ACC112 (cell line): Measurements from ENCODE around the gene AGMO.

Experiments used
- H2AFZ ChIP-seq: fragments of 200-600 bp; sonication (generic); one replicate; pipeline ENCODE4 v1.6.0; 2017; ENCODE audit warnings: antibody characterized with exemption, low read length; ENCODE audit not compliant: unreplicated experiment
- H3K27ac ChIP-seq: fragments of 200-600 bp; sonication (generic); 2 replicates; pipeline ENCODE4 v1.5.1; 2014; ENCODE audit warnings: low read depth, mild to moderate bottlenecking, antibody characterized with exemption, low read length, moderate library complexity
- H3K27me3 ChIP-seq: fragments of 200-600 bp; sonication (generic); 2 replicates; pipeline ENCODE4 v1.6.1; 2014; ENCODE audit warnings: mild to moderate bottlenecking, antibody characterized with exemption, low read length, moderate library complexity, mixed read lengths; ENCODE audit not compliant: insufficient read depth
- H3K36me3 ChIP-seq: fragments of 200-600 bp; sonication (generic); 2 replicates; pipeline ENCODE4 v1.6.1; 2016; ENCODE audit warnings: mild to moderate bottlenecking, antibody characterized with exemption, low read length, moderate library complexity, mixed read lengths; ENCODE audit not compliant: insufficient read depth
- H3K4me1 ChIP-seq: fragments of 200-600 bp; sonication (generic); one replicate; pipeline ENCODE4 v1.6.1; 2016; ENCODE audit warnings: low read length, mixed read lengths; ENCODE audit not compliant: insufficient read depth, unreplicated experiment, control insufficient read depth
- H3K4me3 ChIP-seq: fragments of 200-600 bp; sonication (generic); 2 replicates; pipeline ENCODE4 v1.5.1; 2014; ENCODE audit warnings: mild to moderate bottlenecking, low read depth, low read length
- H3K79me2 ChIP-seq: fragments of 200-600 bp; sonication (generic); one replicate; pipeline ENCODE4 v1.6.0; 2016; ENCODE audit warnings: low read length; ENCODE audit not compliant: control insufficient read depth, unreplicated experiment, insufficient read depth

AGMO gene

DNA sequence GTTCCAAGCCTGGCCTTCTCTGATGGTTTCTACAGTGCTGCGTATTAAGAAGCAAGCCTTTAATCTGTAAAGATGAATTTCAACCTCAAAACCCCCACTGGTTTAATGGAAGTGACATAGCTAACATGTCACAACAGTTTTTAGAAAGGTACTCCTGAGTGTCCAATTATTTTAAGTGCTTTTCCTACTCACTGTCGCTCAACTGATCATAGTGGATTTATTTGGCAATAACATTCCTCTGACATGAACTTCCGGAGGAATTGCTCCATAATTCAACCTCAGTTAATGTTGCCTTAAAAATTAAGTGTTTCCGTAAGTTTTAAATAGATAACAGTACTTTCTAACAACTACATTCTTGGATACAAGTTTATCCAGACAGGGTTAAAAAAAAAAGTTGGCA, 57.5 kb downstream of the AGMO start:
- Histone ChIP-seq H3K4me1 (peaks cover 54% of the 10 kb centered on the region), H3K79me2 (no peaks in the 10 kb centered on the region), H3K36me3 (no peaks in the 10 kb centered on the region)

DNA sequence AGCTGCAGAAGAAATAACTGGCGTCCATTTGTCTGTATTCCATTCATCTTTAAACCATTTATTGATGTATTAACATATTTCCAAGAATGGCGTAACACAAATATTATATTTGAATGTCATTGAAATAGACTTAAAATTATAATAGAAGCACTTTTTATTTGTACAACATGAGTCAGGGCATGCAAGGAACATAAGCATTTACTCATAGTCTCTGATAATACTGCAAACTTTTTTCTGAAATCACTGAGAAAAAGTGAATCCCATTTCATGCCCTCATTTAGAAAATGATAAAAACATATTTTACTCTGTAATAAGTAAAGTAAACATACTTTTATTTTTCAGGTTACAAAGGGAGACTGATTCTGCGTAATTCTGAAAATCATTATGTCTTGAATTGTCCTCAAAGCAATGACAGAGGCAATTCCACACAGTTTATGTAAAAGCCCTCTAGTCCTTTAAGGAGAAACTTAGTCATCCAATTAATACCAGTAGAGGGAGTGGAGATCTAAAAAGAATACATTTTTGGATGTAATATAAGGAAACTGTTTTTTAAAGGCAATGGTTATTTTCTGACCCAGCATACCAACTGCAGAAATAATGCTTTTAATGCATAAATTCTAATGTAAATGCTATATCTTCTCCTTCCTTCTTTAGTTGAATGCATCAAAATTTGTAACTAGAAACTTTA, 58.1 kb downstream of the AGMO start:
- H3K79me2 ChIP-seq = no peaks in the 10 kb centered on the region
- peak overlapping the region; percentile 70 for H2AFZ ChIP-seq
- H3K4me1 ChIP-seq = peaks cover 48% of the 10 kb centered on the region
- H3K36me3 ChIP-seq = no peaks in the 10 kb centered on the region
- H3K4me3 ChIP-seq = 0 out of 2 replicates have a peak overlapping the region, but pooled peaks have one; percentile 18
- no peaks in the 10 kb centered on the region for H3K27me3 ChIP-seq
- peak overlapping the region; percentile 77 for H3K27ac ChIP-seq

More for the DNA sequence above, 57.5 kb downstream of the AGMO start:
- Histone ChIP-seq H3K27ac (peak overlapping the region; percentile 77), H3K27me3 (no peaks in the 10 kb centered on the region), H2AFZ (peak overlapping the region; percentile 70), H3K4me3 (0 out of 2 replicates have a peak overlapping the region, but pooled peaks have one; percentile 18)

DNA sequence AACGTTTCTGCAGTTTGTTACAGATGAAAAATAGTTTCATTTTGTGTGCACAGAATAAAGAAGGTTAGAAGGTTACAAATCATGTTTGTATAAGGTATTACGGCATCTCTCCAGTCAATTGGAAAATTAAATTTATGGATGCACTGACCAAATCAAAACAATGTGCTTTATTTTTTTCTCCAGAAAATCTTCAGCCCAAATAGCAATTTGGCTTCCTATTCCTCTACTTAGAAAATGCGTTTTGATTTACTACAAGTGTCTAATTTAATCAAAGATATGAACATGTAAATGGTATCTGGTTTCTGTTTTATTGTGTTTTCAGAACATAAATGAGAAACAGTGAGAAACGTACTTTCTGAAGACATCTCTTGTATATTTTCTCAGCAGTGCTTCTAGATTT, 63.4 kb downstream of the AGMO start:
- Histone ChIP-seq H3K4me3 (no peak overlapping the region), H3K36me3 (no peaks in the 10 kb centered on the region), H3K79me2 (no peaks in the 10 kb centered on the region), H3K27ac (no peak overlapping the region), H3K27me3 (no peaks in the 10 kb centered on the region), H3K4me1 (peaks cover 6% of the 10 kb centered on the region), H2AFZ (no peak overlapping the region)

DNA sequence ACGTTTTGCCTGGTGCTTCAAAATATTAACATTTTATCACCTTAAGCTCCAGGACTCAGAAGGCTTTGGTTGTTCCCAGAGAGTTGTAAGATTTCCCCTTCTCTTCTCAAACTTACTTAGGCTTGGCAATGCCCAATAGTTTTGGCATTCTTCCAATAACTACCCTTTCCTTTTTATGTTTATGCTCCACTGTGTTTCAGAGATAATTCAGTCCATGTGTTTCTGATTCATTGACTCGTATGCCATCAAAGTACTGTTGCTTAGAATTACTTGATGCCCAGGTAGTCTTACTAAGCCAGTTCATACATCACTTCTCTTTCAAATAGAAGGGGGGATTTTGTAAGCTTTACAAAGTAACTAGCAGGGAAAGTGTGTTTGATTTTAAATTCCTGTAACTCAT, 66.6 kb downstream of the AGMO start:
- Histone ChIP-seq H2AFZ (no peak overlapping the region), H3K4me3 (no peak overlapping the region), H3K27me3 (no peaks in the 10 kb centered on the region), H3K27ac (no peak overlapping the region), H3K4me1 (no peaks in the 10 kb centered on the region), H3K36me3 (no peaks in the 10 kb centered on the region), H3K79me2 (no peaks in the 10 kb centered on the region)

DNA sequence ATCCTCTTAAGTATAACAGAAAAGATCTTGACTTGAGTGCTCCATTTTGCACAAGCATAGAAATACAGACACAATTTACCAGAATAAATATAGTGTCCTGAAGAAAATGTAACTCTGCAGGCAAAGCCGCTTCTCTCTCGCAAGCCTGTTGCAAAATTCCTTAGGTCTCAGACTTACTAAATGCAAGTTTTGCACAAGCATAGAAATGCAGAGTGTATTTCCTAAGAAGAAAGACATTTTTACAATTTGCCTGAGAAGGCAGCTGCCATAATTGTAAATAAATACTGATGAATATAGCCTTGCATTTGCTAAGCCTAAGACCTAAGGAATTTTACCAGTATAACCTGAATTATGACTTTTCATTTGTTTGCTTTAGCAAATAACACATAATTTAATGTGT, 67.1 kb downstream of the AGMO start:
- Histone ChIP-seq H2AFZ (no peak overlapping the region), H3K36me3 (no peaks in the 10 kb centered on the region), H3K27ac (no peak overlapping the region), H3K79me2 (no peaks in the 10 kb centered on the region), H3K4me3 (no peak overlapping the region), H3K4me1 (no peaks in the 10 kb centered on the region), H3K27me3 (no peaks in the 10 kb centered on the region)

DNA sequence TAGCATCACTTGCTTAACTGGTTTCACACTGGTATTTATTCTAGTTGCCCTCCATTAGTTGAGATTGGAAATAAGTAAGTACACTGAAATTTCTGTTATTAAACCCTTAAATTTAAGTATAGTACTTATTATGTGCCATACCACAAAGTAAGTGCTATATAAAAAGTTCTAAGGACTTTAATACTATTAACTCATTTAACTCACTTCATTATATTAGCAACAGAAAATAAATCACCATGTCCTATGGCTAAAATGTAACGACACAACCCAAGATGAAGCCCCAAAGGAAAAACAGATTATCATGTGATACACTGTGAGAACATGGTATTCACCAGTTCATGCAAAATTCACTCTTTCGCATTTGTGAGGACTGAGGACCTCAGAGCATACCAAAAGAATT, 70.5 kb downstream of the AGMO start:
- Histone ChIP-seq H2AFZ (peak overlapping the region; percentile 31), H3K4me3 (no peak overlapping the region)

DNA sequence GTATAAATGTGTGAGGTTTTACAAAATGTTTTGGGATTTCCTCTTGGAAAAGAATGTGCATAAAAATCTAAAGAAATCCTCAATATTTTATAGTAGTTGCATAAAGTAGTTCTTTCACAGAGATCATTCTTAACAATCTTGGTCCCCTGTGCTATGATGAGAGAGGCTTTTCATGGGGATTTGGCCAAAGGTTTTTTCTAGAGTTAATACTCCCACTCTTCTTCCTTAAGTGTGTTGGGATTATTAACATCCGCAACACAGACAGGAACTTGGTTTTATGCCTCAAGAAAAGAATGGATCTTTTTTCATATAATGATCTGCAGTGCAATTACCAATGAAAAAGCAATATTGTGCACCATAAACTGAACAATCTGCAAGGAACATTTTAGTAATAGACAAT, 71.5 kb downstream of the AGMO start:
- no peak overlapping the region for H2AFZ ChIP-seq
- no peak overlapping the region for H3K27ac ChIP-seq
- H3K4me1 ChIP-seq = no peaks in the 10 kb centered on the region
- H3K79me2 ChIP-seq = no peaks in the 10 kb centered on the region
- no peaks in the 10 kb centered on the region for H3K27me3 ChIP-seq
- no peak overlapping the region for H3K4me3 ChIP-seq
- no peaks in the 10 kb centered on the region for H3K36me3 ChIP-seq

More for the DNA sequence above, 70.5 kb downstream of the AGMO start:
- H3K27ac ChIP-seq = no peak overlapping the region
- no peaks in the 10 kb centered on the region for H3K4me1 ChIP-seq
- H3K36me3 ChIP-seq = no peaks in the 10 kb centered on the region
- H3K27me3 ChIP-seq = no peaks in the 10 kb centered on the region
- H3K79me2 ChIP-seq = no peaks in the 10 kb centered on the region

DNA sequence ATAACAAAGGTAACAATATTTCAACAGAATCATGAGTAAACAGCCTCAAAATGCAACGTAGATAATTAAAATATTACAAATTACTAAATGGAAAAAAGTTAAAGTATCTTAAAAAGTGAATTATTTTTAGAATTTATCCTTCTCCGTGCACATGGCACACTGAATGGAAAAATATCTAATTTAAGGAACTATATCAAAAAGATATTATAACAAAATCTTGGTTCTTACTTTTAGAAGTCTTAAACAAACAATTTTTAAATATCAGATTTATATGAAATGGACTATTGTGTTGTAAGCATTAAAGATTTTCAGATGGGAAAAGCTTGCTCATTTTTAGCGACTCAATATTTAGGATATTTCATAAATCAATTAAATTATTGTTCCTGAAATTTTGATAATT, 72.0 kb downstream of the AGMO start:
- Histone ChIP-seq H3K4me3 (no peak overlapping the region), H3K36me3 (no peaks in the 10 kb centered on the region), H2AFZ (no peak overlapping the region), H3K79me2 (no peaks in the 10 kb centered on the region), H3K27ac (no peak overlapping the region), H3K4me1 (no peaks in the 10 kb centered on the region), H3K27me3 (no peaks in the 10 kb centered on the region)

DNA sequence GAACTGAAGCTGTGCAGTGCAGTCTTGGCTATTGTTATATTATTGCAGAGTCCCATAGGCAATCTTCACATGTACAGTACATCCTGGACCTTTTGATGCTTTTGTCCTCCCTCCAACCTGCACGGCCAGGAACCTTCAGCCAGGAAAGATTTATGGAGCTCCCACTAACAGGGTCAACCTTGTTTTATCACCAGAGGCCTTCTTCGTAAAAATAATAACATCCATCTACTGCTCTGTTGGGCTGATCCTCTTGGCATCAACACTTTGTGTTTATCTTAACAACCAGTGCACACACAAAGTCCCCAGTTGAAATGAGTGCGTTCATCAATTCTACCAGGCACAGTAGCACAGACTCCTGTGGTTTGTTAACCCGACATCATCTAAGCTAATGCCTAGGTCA, 72.4 kb downstream of the AGMO start:
- no peak overlapping the region for H3K4me3 ChIP-seq
- H3K27me3 ChIP-seq = no peaks in the 10 kb centered on the region
- H3K36me3 ChIP-seq = no peaks in the 10 kb centered on the region
- no peaks in the 10 kb centered on the region for H3K4me1 ChIP-seq
- no peaks in the 10 kb centered on the region for H3K79me2 ChIP-seq
- H2AFZ ChIP-seq = no peak overlapping the region
- H3K27ac ChIP-seq = no peak overlapping the region

DNA sequence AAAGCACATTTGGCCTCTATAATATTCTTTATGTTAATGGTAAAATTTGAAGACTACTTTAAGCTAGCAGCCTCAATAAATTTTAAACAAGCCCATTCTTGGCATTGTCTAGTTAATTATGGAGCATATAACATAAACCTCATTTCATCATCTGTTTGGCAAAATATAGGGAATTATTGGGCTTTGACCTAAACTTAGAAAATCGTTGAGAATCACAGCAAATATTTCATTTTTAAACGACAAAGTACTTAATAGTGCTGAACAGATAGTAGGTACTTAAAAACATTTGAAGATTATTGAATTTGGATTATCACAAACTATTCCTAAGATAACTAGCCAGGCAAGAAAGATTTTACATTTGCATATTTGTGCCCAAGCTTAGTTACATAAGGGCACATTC, 73.4 kb downstream of the AGMO start:
- H3K4me1 ChIP-seq = no peaks in the 10 kb centered on the region
- H2AFZ ChIP-seq = no peak overlapping the region
- no peak overlapping the region for H3K27ac ChIP-seq
- H3K36me3 ChIP-seq = no peaks in the 10 kb centered on the region
- H3K27me3 ChIP-seq = no peaks in the 10 kb centered on the region
- H3K79me2 ChIP-seq = no peaks in the 10 kb centered on the region
- H3K4me3 ChIP-seq = no peak overlapping the region

DNA sequence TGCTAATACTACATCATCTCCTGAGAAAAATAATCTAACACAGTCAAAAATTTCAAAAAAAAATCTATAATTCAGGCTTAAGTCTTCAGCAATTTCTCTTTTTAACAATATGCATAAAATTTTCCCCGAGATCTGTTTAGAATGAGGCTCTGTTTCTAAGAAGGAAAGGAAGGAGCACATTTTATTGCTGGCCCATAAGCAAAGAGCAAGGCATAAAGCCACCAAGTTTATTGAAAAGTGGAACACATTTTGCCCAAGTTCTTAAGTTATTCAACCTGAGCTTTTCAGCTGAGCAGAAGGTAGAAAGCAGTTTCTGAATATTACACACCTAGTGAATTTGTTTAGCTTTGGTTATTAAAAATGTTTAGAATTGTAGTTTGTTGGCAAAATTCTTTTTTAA, 73.9 kb downstream of the AGMO start:
- H3K36me3 ChIP-seq = no peaks in the 10 kb centered on the region

More for the DNA sequence above, 73.9 kb downstream of the AGMO start:
- Histone ChIP-seq H3K4me1 (no peaks in the 10 kb centered on the region), H3K79me2 (no peaks in the 10 kb centered on the region), H3K27ac (no peak overlapping the region), H3K27me3 (no peaks in the 10 kb centered on the region), H3K4me3 (no peak overlapping the region), H2AFZ (no peak overlapping the region)
